Psoas muscle (tissue), 8 donors: ENCODE data around the gene ROBO3. TPM values are rescaled to one million over a fixed set of nuclear protein-coding genes. Genes with fewer than 3 reads are reported as not detected.
A peak's percentile ranks its signal among the peaks of the same experiment; 100 is the strongest.

Experiments
- ATAC-seq, 4 donors: fragments of 200-7000 bp; cut with Tn5 transposase; one replicate each; pipeline ENCODE4 v1.9.1; 2020; ENCODE audit warnings: moderate library complexity in 3 of 4, mild to moderate bottlenecking in 2 of 4
- DNase-seq, 2 donors: peaks; one replicate each; pipeline ENCODE4 v3.0.0-alpha.2; 2020
- H3K27ac ChIP-seq: fragments of 200-600 bp; one replicate; pipeline ENCODE4 v1.8.0; 2022
- H3K27me3 ChIP-seq, 3 donors: fragments of 200-600 bp in 1 of 3; one replicate each; pipeline versions ENCODE4 v1.6.1 to v1.8.0; 2013 to 2022; ENCODE audit warnings: low read length in 2 of 3, mild to moderate bottlenecking in 2 of 3, moderate library complexity in 1 of 3; ENCODE audit not compliant: insufficient read depth in 3 of 3
- H3K36me3 ChIP-seq, 2 donors: fragments of 200-600 bp in 1 of 2; one replicate each; pipeline versions ENCODE4 v1.6.1 to v1.8.0; 2013 to 2022; ENCODE audit warnings: low read depth in 1 of 2, mild to moderate bottlenecking in 1 of 2, moderate library complexity in 1 of 2; ENCODE audit not compliant: insufficient read depth in 1 of 2
- H3K4me1 ChIP-seq: fragments of 200-600 bp; one replicate; pipeline ENCODE4 v1.8.0; 2022
- H3K4me3 ChIP-seq: fragments of 200-600 bp; one replicate; pipeline ENCODE4 v1.8.0; 2022; ENCODE audit warnings: mild to moderate bottlenecking
- H3K9me3 ChIP-seq: fragments of 200-600 bp; one replicate; pipeline ENCODE4 v1.8.0; 2022
- CTCF ChIP-seq: fragments of 200-600 bp; IDR thresholded peaks from one replicate; pipeline ENCODE4 v1.8.0; 2022; ENCODE audit warnings: antibody characterized with exemption
- WGBS, 3 donors: extraction: QIAGEN DNeasy Blood & Tissue Kit; methylation state at CpG; one replicate each; pipeline versions ENCODE4 v1.1.6 to v1.1.7; 2013; 5-methylcytosine and 5-hydroxymethylcytosine counted together
- intact Hi-C, 2 donors: fragments of 100-400 bp; cut with DNase I; formaldehyde crosslinking; loops; one replicate each; pipeline versions ENCODE4 v1.11.0 to v1.14.2; 2022
- polyA plus RNA-seq, 3 donors: library from polyadenylated mRNA; stranded (reverse); fragments of 200-250 nt; gene quantifications; one replicate each; pipeline ENCODE4 v1.2.3, GENCODE V29; 2013
- total RNA-seq, 4 donors: library from RNA; stranded (reverse); fragmentation: NEBNext Ultra II Directional in 2 of 4; extraction: Animal tissue kit (Norgen Biotek cat#: 25700) in 2 of 4; gene quantifications; one replicate each; pipeline versions ENCODE4 v1.2.1 to v1.2.4, GENCODE V29; 2021 to 2023
- donor health status: healthy with polysubstance abuse.
- donor health status: DM: no; HTN: no; CAD: no; lungs with moderate emphysema.
- donor health status: Bipolar disorder and iron deficiency.
- donor health status: healthy.
- donor health status: DM: yes; HTN: yes; CAD: no.
- donor health status: DM: no; HTN: no; CAD: no.
- donor health status: DM: no; HTN: no; CAD: no.
- donor health status: DM: yes; HTN: yes; CAD: no.

Gene ROBO3
- total and polyA plus RNA-seq, 7 donors: 1.7 to 3.6 (median 2.9) TPM

- no peak for DNase-seq
- Histone ChIP-seq H3K27me3 (peaks cover 0 to 28% (median 2%) of the 10 kb centered on the region in 3 donors), H3K4me3 (no peak overlapping the region), H3K36me3 (no peaks in the 10 kb centered on the region), H3K9me3 (no peaks in the 10 kb centered on the region), H3K27ac (no peak overlapping the region), H3K4me1 (no peaks in the 10 kb centered on the region)
- ATAC-seq: no peak
- intact Hi-C loops: no loop called here
- no peak for TF ChIP-seq CTCF
- WGBS, 3 donors: 75 to 100% (median 84%) methylated on average over 2 of the region's 2 CpGs
Measured at GRCh38 chr11:124919898-124920297, 54.7 kb downstream of the ROBO3 start.

GRCh38 chr11:124920356-124920755, 55.1 kb downstream of the ROBO3 start:
- no peak overlapping the region for H3K27ac ChIP-seq
- no peak for TF ChIP-seq CTCF
- intact Hi-C loops: no loop called here
- H3K36me3 ChIP-seq: no peaks in the 10 kb centered on the region
- peaks cover 0 to 28% (median 2%) of the 10 kb centered on the region in 3 donors for H3K27me3 ChIP-seq
- peak in 1 of 4 donors; percentile 13 for ATAC-seq
- H3K4me1 ChIP-seq: no peaks in the 10 kb centered on the region
- no peaks in the 10 kb centered on the region for H3K9me3 ChIP-seq
- no peak for DNase-seq
- peak overlapping the region; percentile 69 for H3K4me3 ChIP-seq
- WGBS, 3 donors: 58 to 71% (median 61%) methylated on average over 5 of the region's 5 CpGs

GRCh38 chr11:124920870-124921609, 55.8 kb downstream of the ROBO3 start:
- ATAC-seq: peak; percentile 59 to 80 (median 74)
- Histone ChIP-seq H3K9me3 (no peaks in the 10 kb centered on the region), H3K27me3 (peaks cover 0 to 28% (median 2%) of the 10 kb centered on the region in 3 donors), H3K36me3 (no peaks in the 10 kb centered on the region), H3K27ac (peak overlapping the region; percentile 58), H3K4me3 (peak overlapping the region; percentile 69), H3K4me1 (no peaks in the 10 kb centered on the region)
- 4 to 5% (median 5%) methylated on average over 70 to 82 of the region's 82 CpGs for WGBS, 3 donors
- TF ChIP-seq CTCF: no peak
- peak; percentile 84 to 87 for DNase-seq
- intact Hi-C loops: no loop called here

- intact Hi-C loops: no loop called here
- H3K4me1 ChIP-seq: no peaks in the 10 kb centered on the region
- no peaks in the 10 kb centered on the region for H3K9me3 ChIP-seq
- ATAC-seq (no peak), DNase-seq (no peak)
- H3K4me3 ChIP-seq: no peak overlapping the region
- WGBS, 3 donors: 87 to 93% (median 93%) methylated on average over 4 of the region's 4 CpGs
- H3K36me3 ChIP-seq: no peaks in the 10 kb centered on the region
- H3K27me3 ChIP-seq: peaks cover 0 to 28% (median 2%) of the 10 kb centered on the region in 3 donors
- no peak overlapping the region for H3K27ac ChIP-seq
- no peak for TF ChIP-seq CTCF
Measured at GRCh38 chr11:124922831-124923230, 57.6 kb downstream of the ROBO3 start.

- intact Hi-C loops: no loop called here
- Histone ChIP-seq H3K9me3 (no peaks in the 10 kb centered on the region), H3K27ac (no peak overlapping the region), H3K4me3 (no peak overlapping the region), H3K36me3 (no peaks in the 10 kb centered on the region), H3K27me3 (peaks cover 0 to 28% (median 2%) of the 10 kb centered on the region in 3 donors), H3K4me1 (no peaks in the 10 kb centered on the region)
- DNase-seq (no peak), ATAC-seq (no peak)
- no peak for TF ChIP-seq CTCF
Measured at GRCh38 chr11:124923296-124923695, 58.1 kb downstream of the ROBO3 start.
